GM12873 (cell line): ENCODE data around the gene PADI4.

Experiments used
- TF ChIP-seq, protein P1 (sequence below): IDR thresholded peaks from 2 replicates; pipeline ENCODE4 v1.5.1; 2012; ENCODE audit warnings: low read depth, mild to moderate bottlenecking, moderate library complexity, low read length, control low read depth; ENCODE audit not compliant: insufficient read depth; ENCODE audit errors: missing control alignments

Gene PADI4

DNA sequence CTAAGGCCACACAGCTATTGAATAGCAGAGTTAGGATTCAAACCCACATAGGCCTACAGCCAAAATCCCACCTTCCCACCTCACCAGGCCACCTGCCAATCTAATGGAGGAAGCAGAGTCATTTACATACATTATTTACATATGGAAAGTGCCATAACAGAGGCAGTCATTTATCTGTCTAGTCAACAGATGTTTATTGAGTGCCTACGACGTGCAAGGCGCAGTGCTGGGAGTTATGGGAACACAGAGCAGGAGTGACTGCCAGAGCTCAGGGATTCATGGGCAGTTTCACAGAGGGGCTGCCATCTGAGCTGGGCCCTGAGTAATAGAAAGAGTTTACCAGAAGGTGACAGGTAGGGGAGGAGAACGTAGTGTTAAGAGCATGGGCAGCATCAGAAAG, 53.7 kb downstream of the PADI4 start:
- TF ChIP-seq, protein P1, sequence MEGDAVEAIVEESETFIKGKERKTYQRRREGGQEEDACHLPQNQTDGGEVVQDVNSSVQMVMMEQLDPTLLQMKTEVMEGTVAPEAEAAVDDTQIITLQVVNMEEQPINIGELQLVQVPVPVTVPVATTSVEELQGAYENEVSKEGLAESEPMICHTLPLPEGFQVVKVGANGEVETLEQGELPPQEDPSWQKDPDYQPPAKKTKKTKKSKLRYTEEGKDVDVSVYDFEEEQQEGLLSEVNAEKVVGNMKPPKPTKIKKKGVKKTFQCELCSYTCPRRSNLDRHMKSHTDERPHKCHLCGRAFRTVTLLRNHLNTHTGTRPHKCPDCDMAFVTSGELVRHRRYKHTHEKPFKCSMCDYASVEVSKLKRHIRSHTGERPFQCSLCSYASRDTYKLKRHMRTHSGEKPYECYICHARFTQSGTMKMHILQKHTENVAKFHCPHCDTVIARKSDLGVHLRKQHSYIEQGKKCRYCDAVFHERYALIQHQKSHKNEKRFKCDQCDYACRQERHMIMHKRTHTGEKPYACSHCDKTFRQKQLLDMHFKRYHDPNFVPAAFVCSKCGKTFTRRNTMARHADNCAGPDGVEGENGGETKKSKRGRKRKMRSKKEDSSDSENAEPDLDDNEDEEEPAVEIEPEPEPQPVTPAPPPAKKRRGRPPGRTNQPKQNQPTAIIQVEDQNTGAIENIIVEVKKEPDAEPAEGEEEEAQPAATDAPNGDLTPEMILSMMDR, result no peak

GRCh38 chr1:17363351-17363750, 55.4 kb downstream of the PADI4 start:
- TF ChIP-seq, protein P1, result no peak

DNA sequence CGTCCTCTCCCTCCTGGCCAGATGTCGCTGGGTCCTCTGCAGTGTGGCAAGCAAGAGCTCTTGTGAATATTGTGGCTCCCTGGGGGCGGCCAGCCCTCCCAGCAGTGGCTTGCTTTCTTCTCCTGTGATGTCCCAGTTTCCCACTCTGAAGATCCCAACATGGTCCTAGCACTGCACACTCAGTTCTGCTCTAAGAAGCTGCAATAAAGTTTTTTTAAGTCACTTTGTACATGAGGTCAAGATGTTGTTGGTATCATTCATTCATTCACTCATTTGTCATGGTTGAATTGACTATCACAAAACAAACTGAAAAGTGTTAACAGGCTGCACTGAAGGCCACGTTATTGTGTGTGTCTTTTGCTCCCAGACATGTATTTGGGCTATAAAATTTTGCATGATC, 55.8 kb downstream of the PADI4 start:
- TF ChIP-seq, protein P1, result no peak

GRCh38 chr1:17365293-17365692, 57.3 kb downstream of the PADI4 start:
- TF ChIP-seq, protein P1, result no peak

GRCh38 chr1:17369466-17369865, 61.5 kb downstream of the PADI4 start:
- TF ChIP-seq, protein P1, result no peak

DNA sequence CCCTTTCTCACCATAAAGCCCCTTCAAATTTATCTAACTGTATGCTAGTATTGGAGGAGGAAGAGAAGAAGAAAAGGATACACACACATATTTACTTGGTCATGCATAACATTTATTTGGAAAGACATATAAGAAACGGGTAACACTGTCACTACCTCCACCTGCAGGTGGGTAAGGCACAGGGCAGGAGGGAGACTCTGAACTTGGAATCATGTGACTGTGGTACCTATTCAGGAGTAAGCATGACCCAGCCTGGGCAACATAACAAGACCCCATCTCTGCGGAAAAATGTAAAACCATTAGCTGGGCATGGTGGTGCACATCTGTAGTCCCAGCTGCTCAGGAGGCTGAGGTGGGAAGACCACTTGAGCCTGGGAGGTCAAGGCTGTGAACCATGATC, 62.6 kb downstream of the PADI4 start:
- TF ChIP-seq, protein P1, result peak; percentile 48

- TF ChIP-seq, protein P1, result no peak
Observed at GRCh38 chr1:17371896-17372295, 63.9 kb downstream of the PADI4 start, which contains the start of gene PADI6. PADI6 (plus strand) TSS chr1:17372196; CDS start chr1:17372246, 50 bp downstream.

GRCh38 chr1:17372955-17373354, 65.0 kb downstream of the PADI4 start:
- TF ChIP-seq, protein P1, result no peak
